ENCODE data around the gene ANTXR2. TPM values are rescaled to one million over a fixed set of nuclear protein-coding genes. Genes with fewer than 3 reads are reported as not detected.
"Not testable (repeated sequence)": the region's sequence is repeated elsewhere in the genome, so short reads cannot be mapped to it uniquely, and the experiment has no call there.

ANTXR2 gene
- total RNA-seq, 2 experiments from 2014 or later = 20.8 to 27.6 TPM

DNA sequence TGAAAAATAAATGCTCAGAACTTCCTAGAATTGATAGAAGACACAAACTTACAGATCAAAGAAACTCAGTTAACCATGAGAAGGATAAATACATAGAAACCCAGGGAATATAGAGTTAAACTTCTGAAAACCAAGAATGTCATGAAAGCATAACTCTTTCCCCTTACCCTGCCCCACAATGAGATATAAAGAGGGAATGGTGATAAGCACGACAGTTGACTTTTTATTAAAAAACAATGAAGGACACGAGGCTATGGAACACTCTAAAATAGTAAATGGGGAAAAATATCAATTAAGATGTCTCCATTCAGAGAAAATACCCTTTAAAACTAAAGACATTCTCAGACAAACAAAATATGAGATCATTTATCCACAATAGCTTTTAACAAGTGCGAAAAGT, 154.7 kb downstream of the ANTXR2 start:
- no peak overlapping the region for H3K4me3 Mint-ChIP-seq
- H3K27me3 Mint-ChIP-seq = no peaks in the 10 kb centered on the region
- no peak for DNase-seq
- peaks cover 7% of the 10 kb centered on the region for H3K4me1 Mint-ChIP-seq
- no peaks in the 10 kb centered on the region for H3K9me3 Mint-ChIP-seq
- no peak for ATAC-seq (ENCODE audit: low read depth)
- no peaks in the 10 kb centered on the region for H3K36me3 Mint-ChIP-seq
- no peak overlapping the region for H3K27ac Mint-ChIP-seq
- POLR2A ChIA-PET = no interaction called here

DNA sequence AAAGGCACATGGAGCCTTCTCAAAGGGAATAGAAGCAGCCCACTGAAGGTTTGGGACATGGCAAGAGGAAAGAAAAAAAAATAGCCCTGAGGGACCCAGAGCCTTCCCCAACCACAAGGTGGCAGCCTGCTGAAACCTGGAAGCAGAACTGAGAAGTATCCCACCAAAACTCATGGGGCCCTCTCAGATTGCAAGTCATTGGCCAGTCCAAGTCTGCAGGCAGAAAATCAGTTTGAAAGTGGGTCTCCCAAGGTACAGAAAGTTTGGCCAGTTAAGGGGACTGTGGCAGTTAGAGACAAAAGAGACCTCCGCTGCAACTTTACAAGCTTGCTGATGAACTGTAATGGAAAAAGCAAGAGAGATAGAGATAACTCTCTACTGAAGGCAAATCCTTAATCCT, 155.8 kb downstream of the ANTXR2 start:
- Mint-ChIP-seq H3K4me1 (peaks cover 7% of the 10 kb centered on the region), H3K36me3 (no peaks in the 10 kb centered on the region), H3K27me3 (no peaks in the 10 kb centered on the region), H3K9me3 (no peaks in the 10 kb centered on the region), H3K4me3 (no peak overlapping the region), H3K27ac (no peak overlapping the region)
- peak; percentile 55 for DNase-seq
- POLR2A ChIA-PET = no interaction called here
- peak; percentile 67 for ATAC-seq (ENCODE audit: low read depth)

GRCh38 chr4:79915246-79915645, 157.8 kb downstream of the ANTXR2 start:
- DNase-seq (no peak), ATAC-seq (ENCODE audit: low read depth) (no peak)
- Mint-ChIP-seq H3K4me3 (no peak overlapping the region), H3K4me1 (peaks cover 7% of the 10 kb centered on the region), H3K27me3 (no peaks in the 10 kb centered on the region), H3K27ac (no peak overlapping the region), H3K36me3 (no peaks in the 10 kb centered on the region), H3K9me3 (no peaks in the 10 kb centered on the region)
- POLR2A ChIA-PET = no interaction called here

GRCh38 chr4:79913581-79913980, 159.4 kb downstream of the ANTXR2 start:
- no peaks in the 10 kb centered on the region for H3K27me3 Mint-ChIP-seq
- ATAC-seq (ENCODE audit: low read depth) (no peak), DNase-seq (no peak)
- no peaks in the 10 kb centered on the region for H3K36me3 Mint-ChIP-seq
- no peaks in the 10 kb centered on the region for H3K9me3 Mint-ChIP-seq
- H3K27ac Mint-ChIP-seq = no peak overlapping the region
- H3K4me1 Mint-ChIP-seq = peaks cover 7% of the 10 kb centered on the region
- POLR2A ChIA-PET = no interaction called here
- H3K4me3 Mint-ChIP-seq = no peak overlapping the region

GRCh38 chr4:79907001-79907400, 166.0 kb downstream of the ANTXR2 start:
- Mint-ChIP-seq H3K4me3 (no peak overlapping the region), H3K27me3 (no peaks in the 10 kb centered on the region), H3K9me3 (peaks cover 1% of the 10 kb centered on the region), H3K4me1 (peaks cover 1% of the 10 kb centered on the region), H3K36me3 (peaks cover 8% of the 10 kb centered on the region), H3K27ac (no peak overlapping the region)
- no peak for ATAC-seq (ENCODE audit: low read depth)
- POLR2A ChIA-PET = no interaction called here
- DNase-seq = no peak

DNA sequence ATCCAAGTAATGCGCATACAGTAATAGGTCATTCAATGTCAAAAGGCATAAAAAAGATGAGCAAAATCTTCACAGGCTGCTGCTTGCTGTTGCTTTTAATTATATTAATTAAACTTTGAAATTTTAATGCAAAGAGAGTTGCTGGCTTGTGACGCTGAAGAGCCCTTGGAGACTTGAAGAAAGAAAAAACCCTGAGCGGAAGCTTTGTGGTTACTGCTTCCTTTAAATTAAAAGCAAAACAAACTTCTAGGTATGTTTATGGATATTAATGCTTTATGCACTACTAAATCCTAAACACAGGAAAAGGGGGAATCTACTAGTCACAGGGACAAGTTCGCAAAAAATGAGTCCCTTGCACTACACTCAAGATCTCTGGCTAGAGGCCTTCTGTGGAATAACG, 166.7 kb downstream of the ANTXR2 start:
- H3K27ac Mint-ChIP-seq = no peak overlapping the region
- no peak for DNase-seq

GRCh38 chr4:79905212-79905611, 167.8 kb downstream of the ANTXR2 start:
- peaks cover 1% of the 10 kb centered on the region for H3K4me1 Mint-ChIP-seq
- no peak overlapping the region for H3K27ac Mint-ChIP-seq
- DNase-seq (no peak), ATAC-seq (ENCODE audit: low read depth) (no peak)
- peaks cover 8% of the 10 kb centered on the region for H3K36me3 Mint-ChIP-seq
- H3K4me3 Mint-ChIP-seq = no peak overlapping the region
- POLR2A ChIA-PET = no interaction called here
- H3K27me3 Mint-ChIP-seq = no peaks in the 10 kb centered on the region
- H3K9me3 Mint-ChIP-seq = peaks cover 1% of the 10 kb centered on the region

More for the DNA sequence above, 166.7 kb downstream of the ANTXR2 start:
- Mint-ChIP-seq H3K4me3 (no peak overlapping the region), H3K27me3 (no peaks in the 10 kb centered on the region), H3K4me1 (peaks cover 1% of the 10 kb centered on the region), H3K9me3 (peaks cover 1% of the 10 kb centered on the region), H3K36me3 (peaks cover 8% of the 10 kb centered on the region)
- ATAC-seq (ENCODE audit: low read depth) = no peak
- POLR2A ChIA-PET = no interaction called here

DNA sequence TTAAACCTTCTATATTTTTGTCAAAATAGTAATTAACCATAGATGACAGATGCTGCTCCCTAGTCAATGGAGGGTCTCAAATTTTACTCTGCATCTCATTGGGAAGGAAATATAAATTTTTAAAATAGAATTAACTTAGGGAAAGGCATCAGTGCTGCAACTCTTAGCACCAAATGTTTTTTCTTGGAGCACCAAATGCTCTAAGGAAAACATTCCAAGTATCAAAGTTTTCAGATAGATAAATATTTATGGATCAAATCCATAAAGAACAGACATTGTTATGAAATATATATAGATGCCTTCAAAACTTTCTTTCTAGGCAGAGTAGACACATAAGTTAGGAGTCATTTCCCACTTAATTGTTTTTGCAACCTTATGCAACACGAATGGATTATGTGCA, 168.7 kb downstream of the ANTXR2 start:
- no peak for DNase-seq
- Mint-ChIP-seq H3K36me3 (peaks cover 8% of the 10 kb centered on the region), H3K9me3 (peaks cover 1% of the 10 kb centered on the region), H3K27ac (no peak overlapping the region), H3K4me1 (peaks cover 1% of the 10 kb centered on the region), H3K27me3 (no peaks in the 10 kb centered on the region), H3K4me3 (no peak overlapping the region)
- POLR2A ChIA-PET = no interaction called here
- ATAC-seq (ENCODE audit: low read depth) = no peak

- Mint-ChIP-seq H3K4me3 (no peak overlapping the region), H3K27ac (no peak overlapping the region), H3K27me3 (peaks cover 10% of the 10 kb centered on the region), H3K9me3 (no peaks in the 10 kb centered on the region), H3K36me3 (no peaks in the 10 kb centered on the region), H3K4me1 (no peaks in the 10 kb centered on the region)
- DNase-seq (no peak), ATAC-seq (ENCODE audit: low read depth) (no peak)
- POLR2A ChIA-PET = no interaction called here
Measured at GRCh38 chr4:79900182-79900581, 172.8 kb downstream of the ANTXR2 start.

DNA sequence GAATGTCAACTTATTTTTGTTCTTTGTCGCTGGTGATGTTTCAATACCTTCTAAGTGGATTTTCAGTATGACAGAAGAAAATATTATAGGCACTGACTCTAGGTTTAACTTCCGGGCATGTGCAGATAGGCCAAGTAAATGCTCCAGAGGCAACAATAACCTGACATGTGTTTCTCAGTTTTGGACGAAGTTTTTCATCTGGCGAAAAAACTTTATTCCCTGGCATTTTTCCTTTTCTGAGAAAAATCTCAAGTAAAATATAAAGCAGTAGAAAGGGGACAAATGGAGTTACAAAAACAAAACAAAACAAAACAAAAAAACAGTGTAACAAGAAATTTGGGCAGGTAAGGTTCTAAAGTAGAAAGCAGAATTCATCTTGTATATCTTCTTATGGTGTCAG, 173.5 kb downstream of the ANTXR2 start:
- Mint-ChIP-seq H3K27ac (no peak overlapping the region), H3K4me3 (no peak overlapping the region), H3K27me3 (peaks cover 14% of the 10 kb centered on the region), H3K36me3 (no peaks in the 10 kb centered on the region), H3K9me3 (no peaks in the 10 kb centered on the region), H3K4me1 (no peaks in the 10 kb centered on the region)
- POLR2A ChIA-PET = no interaction called here
- no peak for ATAC-seq (ENCODE audit: low read depth)
- DNase-seq = no peak

DNA sequence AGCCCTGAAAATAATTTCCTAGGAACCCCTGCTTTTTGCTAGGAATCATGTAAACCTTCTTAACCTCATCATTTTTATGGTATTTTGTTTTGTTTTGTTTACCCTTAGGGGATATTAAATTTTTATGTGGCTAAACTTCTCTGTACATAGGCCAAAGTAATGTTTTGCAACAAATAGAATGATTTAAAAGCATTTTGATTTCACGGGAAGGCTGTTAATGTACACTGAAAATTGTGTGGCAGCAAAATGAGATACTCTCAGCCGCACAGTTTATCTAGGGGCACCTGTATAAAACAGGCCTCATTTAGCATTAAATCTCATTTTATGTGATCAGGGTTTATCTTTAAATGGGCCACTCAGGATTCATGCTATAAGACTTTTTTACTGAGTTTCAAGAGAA, 175.0 kb downstream of the ANTXR2 start:
- Mint-ChIP-seq H3K4me1 (no peaks in the 10 kb centered on the region), H3K27ac (no peak overlapping the region), H3K36me3 (no peaks in the 10 kb centered on the region), H3K27me3 (peaks cover 14% of the 10 kb centered on the region), H3K4me3 (no peak overlapping the region), H3K9me3 (no peaks in the 10 kb centered on the region)
- POLR2A ChIA-PET = no interaction called here
- no peak for ATAC-seq (ENCODE audit: low read depth)
- no peak for DNase-seq

DNA sequence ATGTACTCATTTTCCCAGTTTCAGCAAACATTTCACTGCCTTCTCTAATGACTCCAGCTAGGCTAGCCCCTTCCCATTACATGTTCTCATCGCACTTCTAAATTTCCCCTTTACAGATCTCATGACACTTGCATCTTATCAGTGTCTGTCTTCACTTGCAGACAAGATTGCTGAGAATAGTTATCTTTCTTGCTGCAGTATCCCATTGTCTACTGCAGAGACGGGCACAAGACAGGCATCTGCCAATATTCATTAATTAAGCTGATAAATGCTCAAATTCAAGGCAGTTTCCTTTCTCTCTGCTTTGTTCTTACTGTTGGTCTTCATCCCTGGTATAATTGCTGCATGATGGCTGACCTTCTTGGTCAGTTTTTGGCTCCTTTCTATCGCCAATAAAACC, 175.9 kb downstream of the ANTXR2 start:
- ATAC-seq (ENCODE audit: low read depth) (no peak), DNase-seq (no peak)
- no peak overlapping the region for H3K27ac Mint-ChIP-seq
- H3K9me3 Mint-ChIP-seq = no peaks in the 10 kb centered on the region
- POLR2A ChIA-PET = no interaction called here
- H3K36me3 Mint-ChIP-seq = no peaks in the 10 kb centered on the region
- no peaks in the 10 kb centered on the region for H3K4me1 Mint-ChIP-seq
- no peak overlapping the region for H3K4me3 Mint-ChIP-seq
- peaks cover 14% of the 10 kb centered on the region for H3K27me3 Mint-ChIP-seq

DNA sequence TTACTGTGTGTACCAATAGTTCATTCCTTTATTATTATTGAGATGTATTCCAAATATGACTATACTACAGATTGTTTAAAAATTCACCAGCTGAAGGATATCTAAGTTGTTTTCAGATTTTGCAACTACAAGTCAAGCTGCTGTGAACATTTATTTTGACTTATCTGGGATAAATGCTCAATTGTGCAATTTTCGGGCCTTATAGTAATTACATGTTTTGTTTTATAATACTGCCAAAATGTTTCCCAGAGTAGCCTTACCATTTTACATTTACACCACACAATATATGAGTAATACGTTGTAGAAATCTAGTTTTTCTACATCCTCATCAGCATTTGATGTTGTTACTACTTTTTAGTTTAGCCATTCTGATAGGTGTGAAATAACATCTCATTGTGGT, 179.6 kb downstream of the ANTXR2 start:
- Mint-ChIP-seq H3K4me3 (no peak overlapping the region), H3K36me3 (no peaks in the 10 kb centered on the region), H3K9me3 (peaks cover 2% of the 10 kb centered on the region), H3K4me1 (no peaks in the 10 kb centered on the region), H3K27ac (no peak overlapping the region), H3K27me3 (peaks cover 14% of the 10 kb centered on the region)
- no peak for ATAC-seq (ENCODE audit: low read depth)
- POLR2A ChIA-PET = no interaction called here
- DNase-seq = no peak

- H3K4me1 Mint-ChIP-seq; DNase-seq; ATAC-seq (ENCODE audit: low read depth); H3K36me3 Mint-ChIP-seq; H3K27me3 Mint-ChIP-seq; POLR2A ChIA-PET; H3K9me3 Mint-ChIP-seq; H3K27ac Mint-ChIP-seq; H3K4me3 Mint-ChIP-seq: not testable (repeated sequence)
Measured at GRCh38 chr4:79889026-79889425, 184.0 kb downstream of the ANTXR2 start.

DNA sequence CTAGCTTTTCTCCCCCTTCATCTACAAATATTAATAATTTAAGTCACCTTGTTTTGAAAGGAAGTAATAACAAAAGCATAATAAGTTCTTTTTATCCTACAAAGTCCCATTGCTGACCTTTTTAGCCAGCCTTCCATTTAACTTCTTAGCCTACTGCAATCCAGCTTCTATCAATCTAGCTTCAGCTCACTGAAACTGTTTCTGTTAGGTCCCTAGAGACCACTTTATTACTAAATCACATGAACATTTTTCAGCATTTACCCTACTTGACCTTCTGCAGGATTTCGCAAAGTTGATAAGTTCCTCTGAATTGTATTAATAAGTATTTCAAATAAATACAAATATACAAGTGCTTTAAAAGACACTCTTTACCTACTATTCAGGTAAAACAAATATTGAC, 186.5 kb downstream of the ANTXR2 start:
- no peak overlapping the region for H3K4me3 Mint-ChIP-seq
- no peaks in the 10 kb centered on the region for H3K36me3 Mint-ChIP-seq
- POLR2A ChIA-PET = no interaction called here
- DNase-seq (no peak), ATAC-seq (ENCODE audit: low read depth) (no peak)
- peaks cover 2% of the 10 kb centered on the region for H3K9me3 Mint-ChIP-seq
- H3K27me3 Mint-ChIP-seq = no peaks in the 10 kb centered on the region
- H3K27ac Mint-ChIP-seq = no peak overlapping the region
- no peaks in the 10 kb centered on the region for H3K4me1 Mint-ChIP-seq

Data from activated naive CD8-positive, alpha-beta T cell treated with anti-CD3 and anti-CD28 coated beads, Interleukin-2, amount 10 ng/mL, durations not matched to agents 7 days and 5 days (primary cell).